Muscle layer of colon (tissue), 2 donors: ENCODE data around the gene ELAPOR2.

Experiments
- H3K27ac ChIP-seq: one replicate; pipeline ENCODE4 v1.7.0; 2013; ENCODE audit warnings: low read depth, mild to moderate bottlenecking, low read length, moderate library complexity
- H3K27me3 ChIP-seq, 2 donors: one replicate each; pipeline ENCODE4 v1.7.0; 2013; ENCODE audit warnings: low read length in 2 of 2, mild to moderate bottlenecking in 2 of 2; ENCODE audit not compliant: insufficient read depth in 2 of 2, control insufficient read depth in 1 of 2
- H3K36me3 ChIP-seq: one replicate; pipeline ENCODE4 v1.7.0; 2013; ENCODE audit warnings: mild to moderate bottlenecking, low read length; ENCODE audit not compliant: insufficient read depth
- H3K4me1 ChIP-seq: one replicate; pipeline ENCODE4 v1.7.0; 2013; ENCODE audit warnings: mild to moderate bottlenecking, low read length; ENCODE audit not compliant: insufficient read depth
- H3K4me3 ChIP-seq, 2 donors: one replicate each; pipeline ENCODE4 v1.7.0; 2013; ENCODE audit warnings: low read length in 2 of 2, low read depth in 1 of 2, mild to moderate bottlenecking in 1 of 2, moderate library complexity in 1 of 2
- H3K9ac ChIP-seq: one replicate; pipeline ENCODE4 v1.7.0; 2013; ENCODE audit warnings: low read length
- H3K9me3 ChIP-seq: one replicate; pipeline ENCODE4 v1.7.0; 2013; ENCODE audit warnings: mild to moderate bottlenecking, low read length
- donor health status: abdominal sarcoma.
- donor health status: Adenocarcinoma of cecum.

ELAPOR2 gene

DNA sequence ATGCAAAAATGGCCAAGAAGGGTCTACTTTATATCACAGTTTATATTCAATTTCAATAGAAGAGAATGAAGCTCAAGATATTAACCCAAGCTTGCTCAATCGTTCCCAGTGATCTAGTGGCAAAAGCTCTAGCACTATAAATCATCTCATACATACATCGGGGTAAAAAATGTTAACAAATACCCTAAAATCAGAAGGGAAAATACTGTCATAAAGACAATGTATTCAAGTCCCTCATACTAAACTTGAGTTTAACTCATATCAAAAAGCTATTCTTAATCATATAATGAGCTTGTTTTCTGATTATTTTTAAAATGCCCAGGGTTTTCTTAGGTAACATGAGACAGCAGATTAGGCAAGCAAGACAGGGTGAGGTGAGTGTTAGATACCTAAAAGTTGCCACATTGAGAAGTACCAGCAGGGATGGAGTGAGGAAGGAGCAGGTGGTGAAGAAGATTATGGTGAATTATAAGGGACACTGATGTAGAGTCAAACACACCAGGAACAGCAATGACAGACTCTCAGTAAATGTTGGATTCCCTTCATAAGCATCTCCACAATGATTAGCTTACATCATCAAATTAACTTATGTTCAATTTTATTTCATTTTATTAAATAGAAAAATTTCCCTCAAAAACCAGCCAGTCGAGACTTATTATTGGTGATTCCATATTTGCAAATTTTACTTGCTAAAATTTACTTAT lies 46.2 kb downstream of the ELAPOR2 start:
- no peaks in the 10 kb centered on the region for H3K27me3 ChIP-seq
- H3K27ac ChIP-seq, result no peak overlapping the region
- H3K36me3 ChIP-seq, result no peaks in the 10 kb centered on the region
- no peaks in the 10 kb centered on the region for H3K9me3 ChIP-seq
- H3K4me3 ChIP-seq, result no peak overlapping the region
- H3K4me1 ChIP-seq, result no peaks in the 10 kb centered on the region
- no peak overlapping the region for H3K9ac ChIP-seq
